PC-9 (cell line): ENCODE results near the gene TGFBR3.

ENCODE experiments used
- CTCF ChIP-seq: fragments of 200-600 bp; sonication (generic); conservative IDR thresholded peaks from 2 replicates; pipeline ENCODE4 v1.6.1; 2017; ENCODE audit warnings: mixed run types, antibody characterized with exemption, mild to moderate bottlenecking, moderate library complexity
- EZH2 ChIP-seq: fragments of 200-600 bp; sonication (generic); IDR thresholded peaks from 2 replicates; pipeline ENCODE4 v1.8.0; 2017; ENCODE audit warnings: antibody characterized with exemption, low read depth

- no peak for TF ChIP-seq EZH2
- no peak for TF ChIP-seq CTCF
These were observed 134.7 kb downstream of the TGFBR3 start for GRCh38 chr1:91751275-91751674.
